Esophagus muscularis mucosa (tissue), 4 donors: ENCODE results near the gene DPH2. TPM values are rescaled to one million over a fixed set of nuclear protein-coding genes. Genes with fewer than 3 reads are reported as not detected.

Source experiments
- DNase-seq: peaks from one replicate; pipeline ENCODE4 v3.0.0-alpha.2; 2017; ENCODE audit errors: extremely low spot score
- H3K27ac ChIP-seq, 4 donors: fragments of 200-600 bp; sonication (generic); replicated peaks in 1 of 4; 1 replicate in 3 of 4; 2 replicates in 1 of 4; pipeline ENCODE4 v1.5.1; 2016 to 2019; ENCODE audit warnings: mild to moderate bottlenecking in 1 of 4
- H3K27me3 ChIP-seq, 4 donors: fragments of 200-600 bp; sonication (generic); one replicate each; pipeline versions ENCODE4 v1.5.1 to v1.6.0; 2016 to 2019
- H3K36me3 ChIP-seq, 4 donors: fragments of 200-600 bp; sonication (generic); one replicate each; pipeline ENCODE4 v1.5.1; 2016 to 2019
- H3K4me1 ChIP-seq, 4 donors: fragments of 200-600 bp; sonication (generic); one replicate each; pipeline ENCODE4 v1.5.1; 2016 to 2019
- H3K4me3 ChIP-seq, 4 donors: fragments of 200-600 bp; sonication (generic); 1 replicate in 2 of 4; 2 replicates in 2 of 4; pipeline ENCODE4 v1.5.1; 2016 to 2019; ENCODE audit warnings: mild to moderate bottlenecking in 4 of 4, moderate library complexity in 1 of 4
- H3K9me3 ChIP-seq, 4 donors: fragments of 200-600 bp; sonication (generic); 1 replicate in 3 of 4; 2 replicates in 1 of 4; pipeline ENCODE4 v1.5.1; 2016 to 2019
- EP300 ChIP-seq: sonication (generic); formaldehyde crosslinking; IDR thresholded peaks from one replicate; pipeline ENCODE4 v1.6.1; 2017; ENCODE audit warnings: antibody characterized with exemption
- POLR2A ChIP-seq: fragments of 450-650 bp; IDR thresholded peaks from one replicate; pipeline ENCODE4 v1.6.1; 2017; ENCODE audit warnings: antibody characterized with exemption, moderate library complexity, mild to moderate bottlenecking, low read depth
- POLR2AphosphoS5 ChIP-seq, 2 donors: sonication (generic); formaldehyde crosslinking; IDR thresholded peaks; one replicate each; pipeline ENCODE4 v1.6.1; 2017; ENCODE audit warnings: antibody characterized with exemption in 2 of 2
- WGBS: methylation state at CpG from one replicate; pipeline ENCODE4 v1.1.5; 2018; 5-methylcytosine and 5-hydroxymethylcytosine counted together
- intact Hi-C: fragments of 100-400 bp; cut with DNase I; formaldehyde crosslinking; loops from one replicate; pipeline ENCODE4 v1.15.1; 2023
- total RNA-seq, 4 donors: library from RNA; depleted of rRNA; stranded (reverse); fragments of >200 nt; gene quantifications; one replicate each; pipeline versions ENCODE4 v1.1.0 to v1.2.1, GENCODE V29; 2016
- TF ChIP-seq, protein P1 (sequence below), 3 experiments: fragments of 200-600 bp in 2 of 3; fragments of 450-650 bp in 1 of 3; sonication (generic) in 2 of 3; IDR thresholded peaks; one replicate each; pipeline ENCODE4 v1.5.1; 2017 to 2019; ENCODE audit warnings: antibody characterized with exemption in 3 of 3, mild to moderate bottlenecking in 2 of 3, moderate library complexity in 1 of 3

DPH2 gene
- total RNA-seq, 4 donors from 2014 or later = 13.7 to 29.2 (median 19.2) TPM

DNA sequence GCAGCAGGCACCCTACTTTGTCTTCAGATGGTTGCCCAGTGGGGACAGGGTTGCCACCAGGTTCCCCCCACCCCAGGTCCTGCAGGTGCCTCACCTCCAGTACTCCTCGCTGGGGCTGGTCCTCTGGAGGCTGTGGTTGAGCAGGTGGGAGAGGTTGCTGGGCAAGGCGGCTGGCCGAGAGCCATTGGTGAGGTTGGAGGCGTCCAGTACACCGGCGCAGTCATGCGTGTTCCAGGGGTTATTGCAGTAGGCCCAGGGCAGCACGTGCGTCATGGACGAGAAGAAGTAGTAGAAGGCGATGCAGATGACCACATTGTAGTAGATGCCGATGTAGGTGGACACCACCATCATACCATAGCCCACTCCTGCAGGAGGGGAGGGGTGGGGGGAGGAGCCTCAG is 38.4 kb downstream of the DPH2 start:
- WGBS = 96% methylated on average over 9 of the region's 12 CpGs
- Histone ChIP-seq H3K4me3 (no peak overlapping the region), H3K27ac (no peak overlapping the region), H3K4me1 (peaks cover 0 to 24% (median 8%) of the 10 kb centered on the region in 4 donors), H3K36me3 (peaks cover 0 to 26% (median 6%) of the 10 kb centered on the region in 4 donors), H3K27me3 (no peaks in the 10 kb centered on the region), H3K9me3 (no peaks in the 10 kb centered on the region)
- no peak for DNase-seq
- intact Hi-C loops = loop anchor here (10.0 kb wide), 1 partner anchor 587 kb away; no protein-coding TSS in a partner anchor
- TF ChIP-seq POLR2A (no peak), POLR2AphosphoS5 (IDR thresholded peaks at IDR 0.05) (no peak), EP300 (no peak)
- TF ChIP-seq, protein P1, sequence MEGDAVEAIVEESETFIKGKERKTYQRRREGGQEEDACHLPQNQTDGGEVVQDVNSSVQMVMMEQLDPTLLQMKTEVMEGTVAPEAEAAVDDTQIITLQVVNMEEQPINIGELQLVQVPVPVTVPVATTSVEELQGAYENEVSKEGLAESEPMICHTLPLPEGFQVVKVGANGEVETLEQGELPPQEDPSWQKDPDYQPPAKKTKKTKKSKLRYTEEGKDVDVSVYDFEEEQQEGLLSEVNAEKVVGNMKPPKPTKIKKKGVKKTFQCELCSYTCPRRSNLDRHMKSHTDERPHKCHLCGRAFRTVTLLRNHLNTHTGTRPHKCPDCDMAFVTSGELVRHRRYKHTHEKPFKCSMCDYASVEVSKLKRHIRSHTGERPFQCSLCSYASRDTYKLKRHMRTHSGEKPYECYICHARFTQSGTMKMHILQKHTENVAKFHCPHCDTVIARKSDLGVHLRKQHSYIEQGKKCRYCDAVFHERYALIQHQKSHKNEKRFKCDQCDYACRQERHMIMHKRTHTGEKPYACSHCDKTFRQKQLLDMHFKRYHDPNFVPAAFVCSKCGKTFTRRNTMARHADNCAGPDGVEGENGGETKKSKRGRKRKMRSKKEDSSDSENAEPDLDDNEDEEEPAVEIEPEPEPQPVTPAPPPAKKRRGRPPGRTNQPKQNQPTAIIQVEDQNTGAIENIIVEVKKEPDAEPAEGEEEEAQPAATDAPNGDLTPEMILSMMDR (IDR thresholded peaks at IDR 0.05) = no peak

GRCh38 chr1:44010935-44011471 is 41.2 kb downstream of the DPH2 start:
- TF ChIP-seq POLR2A = no peak
- TF ChIP-seq, protein P1 (IDR thresholded peaks at IDR 0.05) = no peak
- H3K27me3 ChIP-seq = no peaks in the 10 kb centered on the region
- no peaks in the 10 kb centered on the region for H3K9me3 ChIP-seq
- peaks cover 2 to 38% (median 15%) of the 10 kb centered on the region in 4 donors for H3K4me1 ChIP-seq
- intact Hi-C loops = no loop called here
- DNase-seq = no peak
- H3K4me3 ChIP-seq = no peak overlapping the region
- H3K27ac ChIP-seq = no peak overlapping the region
- 70% methylated on average over 4 of the region's 11 CpGs for WGBS
- H3K36me3 ChIP-seq = peaks cover 0 to 26% (median 5%) of the 10 kb centered on the region in 4 donors

DNA sequence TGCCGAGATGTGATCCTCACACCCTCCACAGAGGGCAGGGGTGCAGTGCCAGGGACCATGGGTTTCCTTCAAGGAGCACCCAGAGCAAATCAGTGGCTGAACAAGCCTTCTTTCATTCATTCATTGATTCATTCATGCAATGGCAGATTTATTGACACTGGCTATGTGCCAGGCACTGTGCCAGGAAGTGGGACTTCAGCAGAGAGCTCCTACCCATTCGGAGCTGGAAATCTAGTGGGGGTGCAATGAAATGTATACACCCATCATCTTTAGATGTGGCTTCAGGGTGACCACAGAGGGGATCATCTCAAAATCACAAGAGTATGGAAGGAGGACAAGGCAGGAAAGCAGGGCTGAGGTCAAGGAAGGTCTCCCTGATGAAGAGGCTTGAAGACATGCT is 42.6 kb downstream of the DPH2 start:
- TF ChIP-seq POLR2A (no peak), POLR2AphosphoS5 (IDR thresholded peaks at IDR 0.05) (no peak), EP300 (no peak)
- TF ChIP-seq, protein P1 (IDR thresholded peaks at IDR 0.05) = no peak
- no peak overlapping the region for H3K4me3 ChIP-seq
- 60% methylated on average over 1 of the region's 2 CpGs for WGBS
- H3K36me3 ChIP-seq = peaks cover 0 to 19% (median 5%) of the 10 kb centered on the region in 4 donors
- DNase-seq = no peak
- H3K27me3 ChIP-seq = no peaks in the 10 kb centered on the region
- intact Hi-C loops = no loop called here
- H3K4me1 ChIP-seq = peaks cover 2 to 37% (median 13%) of the 10 kb centered on the region in 4 donors
- H3K9me3 ChIP-seq = no peaks in the 10 kb centered on the region
- H3K27ac ChIP-seq = no peak overlapping the region

- TF ChIP-seq, protein P1 (IDR thresholded peaks at IDR 0.05) = no peak
- no peak for TF ChIP-seq POLR2A
- no peak for TF ChIP-seq POLR2AphosphoS5 (IDR thresholded peaks at IDR 0.05)
- TF ChIP-seq EP300 = no peak
- intact Hi-C loops = no loop called here
- no peak for DNase-seq
- Histone ChIP-seq H3K9me3 (no peaks in the 10 kb centered on the region), H3K27me3 (no peaks in the 10 kb centered on the region), H3K4me1 (peaks cover 2 to 37% (median 13%) of the 10 kb centered on the region in 4 donors), H3K27ac (no peak overlapping the region), H3K4me3 (no peak overlapping the region), H3K36me3 (peaks cover 0 to 16% (median 5%) of the 10 kb centered on the region in 4 donors)
- whole genome bisulfite sequencing = no CpG with 5 or more reads among the region's 13 CpGs
Measured at GRCh38 chr1:44012941-44013609, 43.3 kb downstream of the DPH2 start.
